OCI-M1 (cell line): ENCODE data around the gene MUC6.

Experiments
- DNase-seq: peaks from one replicate; lab custom pipeline; 2025; lab: John Stamatoyannopoulos, UW

Gene MUC6

GRCh38 chr11:1073261-1073724, 36.8 kb upstream of the MUC6 start:
- DNase-seq: no peak

GRCh38 chr11:1072821-1073231, 36.3 kb upstream of the MUC6 start:
- DNase-seq: no peak

GRCh38 chr11:1072116-1072820, 35.8 kb upstream of the MUC6 start:
- no peak for DNase-seq

GRCh38 chr11:1071571-1072115, 35.1 kb upstream of the MUC6 start:
- DNase-seq: no peak

GRCh38 chr11:1070594-1071462, 34.3 kb upstream of the MUC6 start:
- DNase-seq: no peak

GRCh38 chr11:1069740-1070139, 33.2 kb upstream of the MUC6 start:
- no peak for DNase-seq

GRCh38 chr11:1067812-1068496, 31.4 kb upstream of the MUC6 start:
- DNase-seq: no peak

- peak; percentile 46 for DNase-seq
Observed at GRCh38 chr11:1064167-1064566, 27.6 kb upstream of the MUC6 start.

GRCh38 chr11:1062075-1062820, 25.7 kb upstream of the MUC6 start:
- no peak for DNase-seq

GRCh38 chr11:1060852-1061616, 24.5 kb upstream of the MUC6 start:
- no peak for DNase-seq

- no peak for DNase-seq
Observed at GRCh38 chr11:1060410-1060809, 23.9 kb upstream of the MUC6 start.

GRCh38 chr11:1059759-1060158, 23.2 kb upstream of the MUC6 start:
- no peak for DNase-seq

GRCh38 chr11:1057806-1058205, 21.3 kb upstream of the MUC6 start:
- DNase-seq: no peak

GRCh38 chr11:1055990-1056771, 19.7 kb upstream of the MUC6 start:
- no peak for DNase-seq

GRCh38 chr11:1055109-1055703, 18.7 kb upstream of the MUC6 start:
- no peak for DNase-seq

GRCh38 chr11:1054143-1055108, 17.9 kb upstream of the MUC6 start:
- no peak for DNase-seq

- no peak for DNase-seq
Observed at GRCh38 chr11:1053121-1053901, 16.8 kb upstream of the MUC6 start.
